Stimulated activated CD4-positive, alpha-beta T cell treated with anti-CD3 and anti-CD28 coated beads, Interleukin-1b, Interleukin-23, amount 100 ng/mL, for 1 hour (primary cell): ENCODE results near the gene RCAN2.
"Not testable (repeated sequence)": the region's sequence is repeated elsewhere in the genome, so short reads cannot be mapped to it uniquely, and the experiment has no call there.

Experiments
- DNase-seq, 2 donors: peaks; one replicate each; pipeline ENCODE4 v3.0.0-alpha.2; 2020; ENCODE audit warnings: low read depth in 2 of 2

RCAN2 gene

DNA sequence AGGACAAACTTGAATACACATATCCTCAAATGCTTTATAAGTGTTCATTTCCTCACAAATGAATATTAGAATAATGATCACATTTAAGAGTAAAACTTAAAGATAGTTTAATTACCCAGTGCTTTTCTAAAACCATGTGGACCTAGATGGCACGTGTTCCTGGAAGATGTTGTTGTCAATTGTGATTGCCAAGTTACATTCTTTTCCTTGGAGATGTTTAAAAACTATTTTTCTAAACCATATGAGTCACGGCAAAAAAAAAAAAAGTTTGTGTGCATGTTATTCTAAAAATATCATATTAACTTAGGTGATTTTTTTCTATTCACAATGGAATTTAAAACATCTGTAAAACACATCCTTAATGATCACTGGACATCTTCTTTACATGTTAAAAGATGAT, 51.1 kb downstream of the RCAN2 start:
- no peak for DNase-seq

DNA sequence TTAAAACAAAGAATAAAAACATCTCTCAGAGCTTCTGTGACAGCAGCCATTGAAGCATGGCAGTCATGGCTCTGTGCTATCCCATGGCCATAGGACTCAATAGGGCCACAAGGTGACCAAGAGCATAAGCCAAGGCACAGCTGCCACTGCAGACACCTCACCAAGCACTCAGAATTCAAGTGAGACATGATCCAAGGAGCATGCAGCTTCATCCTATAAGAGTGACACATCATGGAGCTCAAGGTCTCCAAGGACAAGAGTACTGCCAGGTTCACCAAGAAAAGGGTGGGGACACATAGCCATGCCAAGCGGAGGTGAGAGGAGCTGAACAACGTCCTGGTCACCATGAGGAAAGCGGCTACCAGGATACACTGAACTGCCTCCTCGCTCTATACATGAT, 53.0 kb downstream of the RCAN2 start:
- DNase-seq, result no peak

DNA sequence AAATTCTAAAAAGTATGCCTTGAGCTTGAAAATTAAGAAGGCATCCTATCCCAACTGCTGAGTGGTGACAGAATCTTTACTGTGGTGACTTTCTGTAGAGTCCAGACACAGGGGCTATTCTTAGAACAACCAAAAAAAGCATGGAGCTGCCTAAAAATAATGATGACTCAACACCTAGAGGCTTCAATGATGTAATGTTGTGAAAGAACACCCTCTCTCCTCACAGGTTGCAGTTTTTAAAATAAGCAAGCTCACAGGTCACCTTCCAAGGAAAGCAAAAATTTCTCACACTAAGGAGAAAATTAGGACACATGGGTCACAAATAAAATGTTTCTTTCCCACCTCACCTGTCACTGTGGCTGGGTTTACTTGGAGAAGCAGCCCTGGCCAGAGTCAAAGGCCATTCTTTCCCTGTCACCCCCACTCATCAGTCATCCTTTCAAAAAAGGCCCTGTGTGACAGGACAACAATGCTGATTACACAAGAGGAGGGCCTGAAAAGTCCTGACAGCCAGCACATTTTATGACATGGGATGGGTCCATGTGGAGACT, 53.5 kb downstream of the RCAN2 start:
- no peak for DNase-seq

DNA sequence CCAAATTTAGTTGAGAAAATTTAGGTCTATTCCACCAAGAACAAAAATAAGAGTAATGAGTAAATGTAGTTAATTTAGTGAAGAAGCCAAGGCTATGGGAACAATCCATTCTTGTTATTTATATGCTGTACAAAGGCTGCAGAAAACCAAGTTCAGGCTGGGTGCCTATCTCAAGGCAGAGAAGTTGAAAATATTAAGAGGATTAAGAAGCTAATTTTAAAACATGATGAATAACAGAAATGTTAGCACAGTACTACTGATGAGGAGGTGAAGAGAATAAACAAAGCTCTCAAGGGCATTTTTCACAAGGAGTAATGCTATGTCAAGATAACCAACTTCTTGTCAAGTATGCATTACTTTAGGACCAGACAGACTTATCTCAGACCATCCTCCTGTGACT, 68.6 kb downstream of the RCAN2 start:
- no peak for DNase-seq

DNA sequence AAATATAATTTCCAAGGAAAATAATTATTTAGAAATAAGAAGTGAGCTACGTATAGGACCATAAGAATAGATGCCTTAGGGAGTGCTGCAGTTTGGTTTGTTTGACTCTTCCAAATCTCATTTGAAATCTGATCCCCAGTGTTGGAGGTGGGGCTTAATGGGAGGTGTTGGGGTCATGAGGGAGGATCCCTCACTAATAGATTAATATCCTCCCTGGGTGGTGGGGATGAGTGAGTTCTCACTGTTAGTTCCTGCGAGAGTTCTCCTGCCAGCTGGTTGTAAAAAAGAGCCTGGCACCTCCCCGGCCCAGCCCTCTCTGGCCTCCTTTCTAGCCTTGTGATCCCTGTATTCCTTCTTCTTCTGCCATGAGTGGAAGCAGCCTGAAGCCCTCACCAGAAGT, 69.3 kb downstream of the RCAN2 start:
- no peak for DNase-seq

DNA sequence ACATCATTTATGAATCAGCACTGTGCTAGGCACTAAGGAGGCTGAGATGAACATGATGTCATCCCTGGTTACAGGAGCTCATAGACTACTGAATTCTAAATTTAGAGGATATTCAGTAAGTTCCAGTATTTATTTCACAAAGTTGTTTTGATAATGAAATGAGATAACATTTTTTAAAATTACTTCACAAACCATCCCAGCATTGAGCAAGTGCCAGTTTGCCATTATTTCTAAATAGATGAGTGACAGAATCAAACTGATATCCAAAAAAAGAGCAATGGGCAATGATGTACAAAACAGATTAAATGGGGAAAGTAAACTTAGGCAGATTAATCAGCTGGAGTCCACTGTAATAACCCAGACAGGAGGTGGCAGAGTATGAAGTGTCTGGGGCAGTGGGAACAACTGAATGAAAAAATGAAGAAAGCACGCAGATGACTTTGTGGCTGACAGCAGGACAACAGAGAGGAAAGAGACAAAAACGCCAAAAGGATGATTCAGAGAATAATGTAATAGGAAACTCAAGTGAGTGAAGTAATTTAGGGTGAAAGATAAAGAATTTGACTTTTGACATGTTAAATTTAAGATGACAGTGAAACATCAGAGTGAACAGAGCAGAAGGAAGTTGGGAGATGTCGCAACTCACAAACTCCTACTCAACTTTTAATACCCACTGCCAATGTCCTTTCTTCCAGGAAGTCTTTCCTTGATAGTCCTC, 70.2 kb downstream of the RCAN2 start:
- no peak for DNase-seq

DNA sequence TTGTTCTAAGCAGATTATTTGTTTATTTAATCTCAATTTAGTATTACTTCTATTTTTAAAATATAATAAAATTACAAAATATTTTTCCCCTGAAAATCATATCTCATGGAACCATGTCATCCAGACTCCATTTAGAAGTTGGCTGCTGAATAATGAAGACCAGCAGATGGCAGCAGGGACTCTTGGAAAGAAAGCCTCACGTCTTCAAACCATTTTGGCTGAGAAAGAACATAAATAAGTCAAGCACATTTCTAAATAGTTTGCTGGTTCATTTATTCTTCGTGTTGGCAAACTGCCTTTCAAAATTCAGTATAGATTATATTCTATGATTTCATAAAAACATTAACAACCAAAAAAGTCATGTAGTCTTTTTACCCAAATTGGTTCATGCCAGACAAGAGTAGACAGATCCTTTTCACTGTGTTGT, 71.7 kb downstream of the RCAN2 start:
- DNase-seq, result no peak

DNA sequence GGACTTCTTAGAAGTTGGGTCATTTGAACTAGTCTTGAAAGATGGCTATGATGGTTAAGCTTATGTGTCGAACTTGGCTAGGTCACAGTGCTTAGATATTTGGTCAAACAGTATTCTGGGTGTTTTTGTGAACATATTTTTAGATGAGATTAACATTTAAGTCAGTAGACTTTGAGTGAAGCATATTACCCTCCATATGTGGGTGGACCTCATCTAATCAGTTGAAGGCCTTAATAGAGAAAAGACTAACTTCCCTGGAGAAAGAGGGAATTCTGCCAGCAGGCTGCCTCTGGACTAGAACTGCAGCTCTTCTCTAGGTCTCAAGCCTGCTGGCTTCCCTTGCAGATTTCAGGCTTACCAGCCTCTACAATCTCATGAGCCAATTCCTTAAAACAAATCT, 76.9 kb downstream of the RCAN2 start:
- DNase-seq, result no peak

DNA sequence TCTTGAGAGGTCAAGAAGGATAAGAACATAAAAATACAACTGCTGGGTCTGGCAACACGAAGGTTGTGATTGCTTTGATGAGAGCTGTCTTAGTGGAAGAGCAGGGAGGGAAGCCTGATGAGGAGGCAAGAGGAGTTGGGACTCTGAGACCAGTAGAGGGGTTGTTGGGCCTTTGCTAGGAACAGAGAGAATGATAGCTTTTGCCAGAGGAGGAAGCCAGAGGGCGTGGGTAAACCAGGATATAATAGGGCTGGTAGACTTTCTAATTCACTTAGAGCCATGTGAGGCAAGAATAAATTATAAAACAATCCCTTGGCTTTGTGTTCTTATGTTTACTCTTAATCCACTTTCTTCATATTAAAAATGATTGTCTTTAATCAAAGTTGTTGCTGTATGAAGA, 78.6 kb downstream of the RCAN2 start:
- DNase-seq, result no peak

DNA sequence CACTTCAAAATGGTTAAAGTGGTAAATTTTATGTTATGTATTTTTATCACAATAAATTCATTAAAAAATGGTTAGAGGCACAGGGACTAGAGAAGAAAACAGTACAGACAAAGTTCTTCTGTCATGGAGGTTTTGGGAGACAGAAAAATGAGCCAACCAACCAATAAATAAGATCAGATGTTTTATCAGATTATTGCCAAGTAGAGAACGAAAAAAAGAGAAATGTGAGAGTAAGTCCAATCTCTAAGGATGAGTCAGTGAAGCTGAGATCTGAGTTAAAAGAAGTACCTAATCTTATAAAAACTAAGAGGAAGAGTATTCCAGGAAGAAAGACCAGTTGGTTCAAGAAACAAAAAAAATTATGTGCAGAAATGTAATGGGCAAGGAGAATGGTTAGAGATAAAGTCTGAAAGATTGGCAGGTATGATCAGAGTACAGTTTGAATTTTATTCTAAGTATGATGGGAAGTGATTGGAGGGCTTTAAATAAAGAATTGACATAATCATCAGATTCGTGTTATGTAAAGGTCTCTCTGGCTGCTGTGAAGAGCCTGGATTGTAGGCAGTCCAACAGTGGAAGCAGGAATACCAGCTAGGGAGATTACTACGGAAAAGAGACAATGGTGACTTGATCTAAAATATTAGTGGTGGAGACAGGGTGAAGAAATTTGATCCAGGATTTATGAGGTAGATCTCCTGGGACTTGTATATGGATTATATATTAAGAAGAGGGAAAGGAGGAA, 79.6 kb downstream of the RCAN2 start:
- no peak for DNase-seq

DNA sequence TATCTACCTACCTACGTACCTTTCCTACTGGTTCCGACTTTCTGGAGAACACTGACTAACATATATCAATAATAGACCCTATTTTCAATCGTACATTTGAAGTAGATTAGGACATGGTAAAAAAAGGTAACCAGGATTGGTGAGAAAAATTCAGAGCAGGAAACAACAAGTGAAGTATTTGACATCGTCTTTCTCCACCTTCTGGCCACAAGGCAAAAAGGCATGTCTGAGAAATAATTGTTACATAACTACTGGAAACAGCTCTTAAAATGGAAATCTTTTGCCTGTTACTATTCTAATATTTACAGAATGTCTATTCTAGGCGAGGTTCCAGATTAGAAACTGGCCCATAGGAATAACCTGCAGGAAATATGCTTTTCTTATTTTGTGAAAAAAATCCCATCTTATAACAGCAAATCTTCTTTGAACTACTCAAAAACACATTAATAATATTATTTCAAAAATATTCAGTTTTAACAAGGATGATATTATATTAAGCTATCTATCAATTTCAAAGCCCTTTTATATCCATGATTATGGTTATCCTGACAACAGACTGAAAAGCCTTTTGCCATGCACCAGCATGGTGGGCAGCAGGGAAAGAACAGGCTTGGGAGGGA, 80.8 kb downstream of the RCAN2 start:
- DNase-seq, result no peak

DNA sequence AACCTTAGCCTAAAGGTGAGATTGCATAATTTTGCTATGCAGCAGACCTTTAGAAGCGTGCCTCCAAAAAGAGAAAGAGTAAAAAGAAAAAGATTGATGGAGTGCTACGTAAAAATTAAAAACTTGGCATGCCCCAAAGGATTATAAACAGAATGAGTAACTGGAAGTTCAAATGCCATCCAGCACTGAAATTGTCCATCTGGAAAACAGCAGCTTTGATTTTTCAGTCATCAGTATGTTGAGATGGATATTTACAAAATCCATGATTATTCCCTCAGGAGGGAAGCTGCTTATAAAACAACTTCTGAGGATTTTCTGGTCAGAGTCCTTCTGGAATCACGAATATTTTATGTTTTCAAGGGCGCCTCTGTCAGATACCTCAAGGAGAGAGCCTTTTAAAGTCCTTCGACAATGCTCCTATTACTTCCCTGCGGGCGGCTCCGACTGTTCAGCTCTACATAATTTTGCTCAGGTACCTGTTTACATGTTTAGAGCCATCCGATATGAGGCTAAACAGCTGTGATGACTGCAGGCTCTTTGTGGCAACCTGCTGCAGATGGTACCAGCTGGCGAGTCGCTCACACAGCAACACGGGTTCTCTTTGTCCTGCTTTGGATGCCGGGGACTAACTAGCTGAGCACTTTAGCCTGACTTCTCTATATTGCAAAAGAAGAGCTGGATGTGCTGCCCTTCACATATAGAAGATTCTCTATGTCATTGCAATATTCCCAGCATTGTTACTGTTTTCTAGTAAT, 83.3 kb downstream of the RCAN2 start:
- DNase-seq, result no peak

DNA sequence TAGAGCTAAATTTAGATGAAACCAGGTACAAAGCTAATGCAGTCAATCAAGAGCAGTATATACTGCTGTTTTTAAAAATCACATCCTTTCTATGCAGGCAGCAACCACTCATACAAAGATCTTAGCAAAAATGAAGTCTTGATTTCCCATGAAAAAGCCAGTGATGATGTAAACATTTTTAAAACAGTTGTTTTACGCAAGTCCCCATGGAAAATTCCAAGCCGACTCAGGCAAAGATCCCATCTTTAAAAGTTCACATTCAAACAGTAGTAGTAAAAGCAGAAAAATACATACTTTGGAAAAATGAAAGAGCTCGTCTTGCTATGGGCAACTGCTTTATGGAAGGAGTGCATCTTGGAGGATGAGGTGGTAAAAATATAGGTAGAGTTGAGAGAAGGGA, 84.0 kb downstream of the RCAN2 start:
- no peak for DNase-seq

DNA sequence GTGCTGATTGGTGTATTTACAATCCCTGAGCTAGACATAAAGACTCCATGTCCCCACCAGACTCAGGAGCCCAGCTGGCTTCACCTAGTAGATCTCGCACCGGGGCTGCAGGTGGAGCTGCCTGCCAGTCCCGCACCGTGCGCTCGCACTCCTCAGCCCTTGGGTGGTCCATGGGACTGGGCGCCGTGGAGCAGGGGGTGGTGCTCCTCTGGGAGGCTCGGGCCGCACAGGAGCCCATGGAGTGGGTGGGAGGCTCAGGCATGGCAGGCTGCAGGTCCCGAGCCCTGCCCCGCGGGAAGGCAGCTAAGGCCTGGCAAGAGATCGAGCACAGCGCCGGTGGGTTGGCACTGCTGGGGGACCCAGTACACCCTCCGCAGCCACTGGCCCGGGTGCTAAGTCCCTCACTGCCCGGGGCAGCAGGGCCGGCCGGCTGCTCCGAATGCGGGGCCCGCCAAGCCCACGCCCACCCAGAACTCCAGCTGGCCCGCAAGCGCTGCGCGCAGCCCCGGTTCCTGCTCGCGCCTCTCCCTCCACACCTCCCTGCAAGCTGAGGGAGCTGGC, 85.5 kb downstream of the RCAN2 start:
- not testable (repeated sequence) for DNase-seq

DNA sequence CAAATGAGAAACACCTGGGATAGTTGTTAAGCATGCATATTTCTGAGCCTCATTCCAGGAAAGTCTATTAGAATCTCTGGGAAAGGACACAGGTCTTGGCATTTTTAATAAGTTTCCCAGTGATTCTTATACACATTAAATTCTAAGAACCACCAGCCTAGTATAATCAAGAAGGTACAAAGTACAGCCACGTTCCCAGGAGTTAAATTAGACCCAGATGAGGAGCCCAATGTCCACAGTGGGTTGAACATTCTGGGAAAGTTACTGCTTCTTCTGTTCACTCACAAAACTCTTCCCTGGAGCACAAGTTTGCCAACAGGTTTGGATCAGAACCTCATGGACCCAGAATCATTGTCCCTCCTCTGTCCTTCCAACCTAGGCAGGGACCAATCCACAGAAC, 90.4 kb downstream of the RCAN2 start:
- DNase-seq, result no peak

DNA sequence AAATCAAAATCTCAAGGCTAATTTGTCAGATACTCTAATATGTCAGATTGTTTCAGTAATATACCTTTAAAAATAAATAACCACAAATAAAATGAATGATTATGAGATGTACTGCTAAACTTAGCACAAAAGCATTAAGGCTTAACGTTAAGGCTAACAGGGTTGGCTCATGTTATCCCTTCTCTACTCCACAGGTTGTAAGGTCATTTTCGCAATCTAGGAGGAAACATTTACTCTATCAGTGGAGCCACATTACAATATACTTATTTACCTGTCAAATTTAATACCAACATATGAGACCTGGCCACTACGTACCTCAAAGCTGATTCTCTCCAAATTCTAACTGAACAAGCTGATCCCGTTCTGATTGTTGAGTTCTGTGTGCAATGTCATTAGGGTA, 95.7 kb downstream of the RCAN2 start:
- DNase-seq, result no peak

DNA sequence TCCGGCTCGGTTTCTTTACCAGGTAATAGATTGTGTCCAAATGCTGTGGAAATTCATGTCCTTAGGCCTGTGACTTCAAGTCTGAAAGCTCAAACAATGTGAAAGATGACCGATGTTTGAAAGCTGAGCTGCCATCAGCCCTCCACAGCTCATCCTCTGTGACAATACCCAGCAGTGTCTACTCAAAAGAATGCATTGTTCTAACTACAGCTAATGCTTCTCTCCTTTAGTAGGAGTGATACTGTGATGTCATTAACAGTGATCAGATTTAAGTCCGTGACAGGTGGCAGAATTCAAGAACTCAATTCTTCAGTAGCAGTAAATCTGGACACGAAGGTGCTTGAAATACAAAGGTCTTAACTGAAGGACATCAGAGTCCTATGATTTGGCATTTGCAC, 97.3 kb downstream of the RCAN2 start:
- no peak for DNase-seq

DNA sequence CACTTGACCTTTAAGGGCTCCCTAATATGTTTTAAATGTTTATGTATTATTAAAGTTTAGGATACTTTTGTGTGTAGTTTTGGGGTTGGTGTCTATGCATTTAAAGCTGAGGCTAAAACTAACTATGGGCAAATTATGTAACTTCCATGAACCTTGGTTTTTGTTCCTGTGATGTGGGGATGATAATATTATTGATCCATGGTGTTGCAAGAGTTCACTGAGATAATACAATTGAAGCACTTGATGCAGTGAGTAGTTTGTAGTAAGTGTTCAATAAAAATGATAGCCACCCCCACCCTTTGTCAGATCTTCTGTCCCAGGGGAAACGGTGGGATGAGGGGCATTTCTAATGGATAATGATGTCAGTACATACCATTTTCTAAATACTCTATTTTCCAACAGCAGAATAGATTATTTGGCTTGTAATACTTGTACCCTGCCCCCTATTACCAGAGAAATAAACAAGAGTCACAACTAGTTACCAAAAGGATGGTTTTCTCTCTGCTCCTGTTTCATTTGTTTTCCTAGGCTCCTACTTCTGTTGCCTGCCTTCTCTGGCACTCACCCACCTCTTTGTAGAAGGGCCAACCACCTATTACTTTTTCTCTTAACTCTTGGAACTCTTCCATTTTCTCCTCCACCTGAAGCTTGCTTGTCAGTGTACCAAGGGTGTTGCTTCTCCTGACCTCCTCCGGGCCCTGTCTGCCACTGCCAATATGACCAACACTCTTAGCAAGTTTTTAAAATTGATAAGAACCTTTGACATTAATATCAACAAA, 97.9 kb downstream of the RCAN2 start:
- DNase-seq, result no peak

DNA sequence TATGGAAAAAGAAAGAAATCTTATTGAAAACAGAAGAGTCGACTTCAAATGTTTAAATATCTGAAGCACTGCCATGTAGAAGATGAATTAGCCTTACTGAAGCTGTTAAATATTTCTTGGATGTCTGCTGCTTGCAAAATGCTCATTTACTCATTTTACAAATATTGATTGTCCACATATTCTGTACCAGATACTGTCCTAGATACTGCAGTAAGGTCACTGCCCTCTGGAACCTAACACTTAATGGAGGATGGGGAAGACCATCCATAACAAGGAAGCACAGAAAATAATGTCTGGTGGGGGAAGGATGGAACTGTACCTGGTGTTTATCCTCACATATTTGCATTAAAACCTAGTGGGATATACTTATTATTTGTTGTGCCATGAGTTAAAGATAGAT, 99.0 kb downstream of the RCAN2 start:
- DNase-seq, result no peak

DNA sequence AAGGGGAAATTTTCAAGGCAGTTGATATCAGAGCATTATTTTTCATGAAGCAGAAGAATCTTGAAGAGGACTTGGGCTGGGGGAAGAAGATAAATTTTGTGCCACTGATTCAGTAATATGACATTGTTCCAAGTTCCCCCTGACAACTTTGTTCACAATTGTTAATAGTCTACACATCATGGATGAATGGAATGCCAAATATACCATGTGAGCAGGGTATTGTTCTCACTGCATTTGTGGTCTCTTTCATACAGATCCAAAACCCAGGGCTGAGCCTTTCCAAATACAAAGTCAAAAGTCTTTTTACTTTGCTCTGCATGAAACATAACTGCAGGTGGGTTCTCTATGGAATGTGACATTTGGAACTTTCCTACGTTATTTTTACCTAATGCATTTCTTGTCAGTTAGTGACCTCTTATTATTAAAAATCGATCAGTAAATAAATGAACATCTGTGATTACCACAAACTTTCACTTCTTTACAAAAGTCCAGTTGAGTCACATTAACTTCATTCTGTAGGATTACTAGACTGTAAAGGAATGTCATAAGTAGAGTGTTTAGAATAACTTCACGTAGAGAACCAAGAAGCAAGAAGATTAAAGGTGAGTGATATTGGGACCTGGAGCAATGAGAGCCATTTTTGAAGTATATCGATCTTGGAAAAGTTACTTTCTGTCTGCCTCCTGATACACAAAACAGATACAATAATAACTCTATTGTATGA, 100.9 kb downstream of the RCAN2 start:
- DNase-seq, result no peak
